ENCODE data around the gene PPIA. TPM values are rescaled to one million over a fixed set of nuclear protein-coding genes. Genes with fewer than 3 reads are reported as not detected.

PPIA gene
- total and polyA plus RNA-seq, 4 donors: 1,416 to 5,113 (median 2,465) TPM

- H3K9ac ChIP-seq (ENCODE audit: insufficient read depth in 1 of 2, low read length in 2 of 2): no peak overlapping the region
- ATAC-seq (ENCODE audit: insufficient read depth, low FRiP score) (no peak), DNase-seq (no peak)
- H3K27ac ChIP-seq (ENCODE audit: low read depth in 1 of 2, low read length in 1 of 2): peak overlapping the region in 1 of 2 donors; percentile 39
- H3K36me3 ChIP-seq (ENCODE audit: control insufficient read depth in 4 of 4, insufficient read depth in 4 of 4, low read length in 4 of 4): peaks cover 0 to 7% (median 1%) of the 10 kb centered on the region in 4 donors
- H3K27me3 ChIP-seq (ENCODE audit: control insufficient read depth in 3 of 3, insufficient read depth in 3 of 3, low read length in 2 of 3): no peaks in the 10 kb centered on the region
- TF ChIP-seq CTCF (IDR thresholded peaks at IDR 0.05; ENCODE audit: control extremely low read depth, extremely low read depth): no peak
- 39 to 57% methylated on average over 6 of the region's 6 CpGs for WGBS, 2 donors
- H3K9me3 ChIP-seq (ENCODE audit: control insufficient read depth in 4 of 4, insufficient read depth in 3 of 4, low read length in 3 of 4): no peaks in the 10 kb centered on the region
- H3K4me1 ChIP-seq (ENCODE audit: control insufficient read depth in 5 of 5, insufficient read depth in 5 of 5, low read length in 5 of 5): peaks cover 11 to 41% (median 18%) of the 10 kb centered on the region in 5 donors
- H3K4me3 ChIP-seq: no peak overlapping the region
Observed at GRCh38 chr7:44750921-44751571, 45.4 kb upstream of the PPIA start.

DNA sequence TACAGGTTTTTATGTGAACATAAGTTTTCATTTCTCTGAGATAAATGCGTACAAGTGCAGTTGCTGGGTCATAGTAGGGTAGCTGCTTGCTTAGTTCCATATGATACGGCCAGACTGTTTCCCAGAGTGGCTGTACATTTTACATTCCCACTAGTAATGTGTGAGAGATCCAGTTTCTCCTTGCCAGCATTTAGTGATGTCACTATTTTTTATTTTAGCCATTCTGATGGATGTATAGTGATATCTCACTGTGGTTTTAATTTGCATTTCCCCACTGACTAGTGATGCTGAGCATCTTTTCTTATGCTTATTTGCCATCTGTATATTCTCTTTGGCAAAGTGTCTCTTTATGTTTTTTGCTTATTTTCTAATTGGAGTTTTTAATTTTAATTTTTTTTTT, 43.7 kb upstream of the PPIA start:
- Histone ChIP-seq H3K27me3 (ENCODE audit: control insufficient read depth in 3 of 3, insufficient read depth in 3 of 3, low read length in 2 of 3) (no peaks in the 10 kb centered on the region), H3K4me1 (ENCODE audit: control insufficient read depth in 5 of 5, insufficient read depth in 5 of 5, low read length in 5 of 5) (peaks cover 11 to 49% (median 30%) of the 10 kb centered on the region in 5 donors), H3K4me3 (no peak overlapping the region), H3K9me3 (ENCODE audit: control insufficient read depth in 4 of 4, insufficient read depth in 3 of 4, low read length in 3 of 4) (no peaks in the 10 kb centered on the region), H3K27ac (ENCODE audit: low read depth in 1 of 2, low read length in 1 of 2) (no peak overlapping the region), H3K36me3 (ENCODE audit: control insufficient read depth in 4 of 4, insufficient read depth in 4 of 4, low read length in 4 of 4) (peaks cover 0 to 11% (median 5%) of the 10 kb centered on the region in 4 donors), H3K9ac (ENCODE audit: insufficient read depth in 1 of 2, low read length in 2 of 2) (no peak overlapping the region)
- DNase-seq (no peak), ATAC-seq (ENCODE audit: insufficient read depth, low FRiP score) (no peak)
- TF ChIP-seq CTCF (IDR thresholded peaks at IDR 0.05; ENCODE audit: control extremely low read depth, extremely low read depth): no peak
- 97% methylated on average over 2 of the region's 2 CpGs for WGBS, 2 donors

GRCh38 chr7:44754802-44755697, 41.4 kb upstream of the PPIA start:
- Histone ChIP-seq H3K4me3 (no peak overlapping the region), H3K4me1 (ENCODE audit: control insufficient read depth in 5 of 5, insufficient read depth in 5 of 5, low read length in 5 of 5) (peaks cover 8 to 41% (median 25%) of the 10 kb centered on the region in 5 donors), H3K9me3 (ENCODE audit: control insufficient read depth in 4 of 4, insufficient read depth in 3 of 4, low read length in 3 of 4) (no peaks in the 10 kb centered on the region), H3K9ac (ENCODE audit: insufficient read depth in 1 of 2, low read length in 2 of 2) (peak overlapping the region in 1 of 2 donors; percentile 5), H3K27me3 (ENCODE audit: control insufficient read depth in 3 of 3, insufficient read depth in 3 of 3, low read length in 2 of 3) (no peaks in the 10 kb centered on the region), H3K27ac (ENCODE audit: low read depth in 1 of 2, low read length in 1 of 2) (peak overlapping the region in 1 of 2 donors; percentile 8), H3K36me3 (ENCODE audit: control insufficient read depth in 4 of 4, insufficient read depth in 4 of 4, low read length in 4 of 4) (peaks cover 3 to 23% (median 5%) of the 10 kb centered on the region in 4 donors)
- no peak for DNase-seq
- WGBS, 2 donors: 76 to 87% methylated on average over 11 of the region's 11 CpGs
- TF ChIP-seq CTCF (IDR thresholded peaks at IDR 0.05; ENCODE audit: control extremely low read depth, extremely low read depth): no peak
- ATAC-seq (ENCODE audit: insufficient read depth, low FRiP score): no peak

All from lung (tissue), 12 donors.